Esophagus (tissue), 2 donors: ENCODE measurements around the gene BRAP. TPM values are rescaled to one million over a fixed set of nuclear protein-coding genes. Genes with fewer than 3 reads are reported as not detected.
A peak's percentile ranks its signal among the peaks of the same experiment; 100 is the strongest.
"Not testable (repeated sequence)": the region's sequence is repeated elsewhere in the genome, so short reads cannot be mapped to it uniquely, and the experiment has no call there.

Experiments
- H3K27ac ChIP-seq, 2 donors: one replicate each; pipeline ENCODE4 v1.5.1; 2013; ENCODE audit warnings: low read depth in 2 of 2, mild to moderate bottlenecking in 2 of 2, inconsistent platforms in 1 of 2, low read length in 1 of 2, moderate library complexity in 1 of 2
- H3K27me3 ChIP-seq, 2 donors: one replicate each; pipeline ENCODE4 v1.6.1; 2013; ENCODE audit warnings: low read length in 2 of 2, control low read depth in 1 of 2, mild to moderate bottlenecking in 1 of 2; ENCODE audit not compliant: insufficient read depth in 2 of 2, control insufficient read depth in 1 of 2
- H3K36me3 ChIP-seq, 2 donors: one replicate each; pipeline ENCODE4 v1.6.1; 2013; ENCODE audit warnings: low read length in 1 of 2; ENCODE audit not compliant: control insufficient read depth in 2 of 2, insufficient read depth in 2 of 2
- H3K4me1 ChIP-seq, 2 donors: one replicate each; pipeline ENCODE4 v1.6.1; 2013; ENCODE audit warnings: low read length in 1 of 2; ENCODE audit not compliant: control insufficient read depth in 2 of 2, insufficient read depth in 2 of 2
- H3K4me3 ChIP-seq, 2 donors: one replicate each; pipeline ENCODE4 v1.5.1; 2013; ENCODE audit warnings: low read length in 2 of 2, mild to moderate bottlenecking in 2 of 2, low read depth in 1 of 2, moderate library complexity in 1 of 2
- H3K9me3 ChIP-seq, 2 donors: one replicate each; pipeline ENCODE4 v1.6.1; 2013; ENCODE audit warnings: mild to moderate bottlenecking in 2 of 2, low read depth in 1 of 2, low read length in 1 of 2, moderate library complexity in 1 of 2; ENCODE audit not compliant: control insufficient read depth in 2 of 2, insufficient read depth in 1 of 2
- whole genome bisulfite sequencing, 2 donors: extraction: QIAGEN DNeasy Blood & Tissue Kit; methylation state at CpG; one replicate each; pipeline ENCODE4 v1.1.7; 2013; 5-methylcytosine and 5-hydroxymethylcytosine counted together
- polyA plus RNA-seq, 2 donors: library from polyadenylated mRNA; stranded (reverse); fragments of 200-250 nt; gene quantifications; one replicate each; pipeline ENCODE4 v1.2.3, GENCODE V29; 2013
- donor health status: healthy with polysubstance abuse.
- donor health status: Bipolar disorder and iron deficiency.

BRAP gene, protein sequence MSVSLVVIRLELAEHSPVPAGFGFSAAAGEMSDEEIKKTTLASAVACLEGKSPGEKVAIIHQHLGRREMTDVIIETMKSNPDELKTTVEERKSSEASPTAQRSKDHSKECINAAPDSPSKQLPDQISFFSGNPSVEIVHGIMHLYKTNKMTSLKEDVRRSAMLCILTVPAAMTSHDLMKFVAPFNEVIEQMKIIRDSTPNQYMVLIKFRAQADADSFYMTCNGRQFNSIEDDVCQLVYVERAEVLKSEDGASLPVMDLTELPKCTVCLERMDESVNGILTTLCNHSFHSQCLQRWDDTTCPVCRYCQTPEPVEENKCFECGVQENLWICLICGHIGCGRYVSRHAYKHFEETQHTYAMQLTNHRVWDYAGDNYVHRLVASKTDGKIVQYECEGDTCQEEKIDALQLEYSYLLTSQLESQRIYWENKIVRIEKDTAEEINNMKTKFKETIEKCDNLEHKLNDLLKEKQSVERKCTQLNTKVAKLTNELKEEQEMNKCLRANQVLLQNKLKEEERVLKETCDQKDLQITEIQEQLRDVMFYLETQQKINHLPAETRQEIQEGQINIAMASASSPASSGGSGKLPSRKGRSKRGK
- 1 to 10 TPM; 7.6 to 8.5 TPM for polyA plus RNA-seq

DNA sequence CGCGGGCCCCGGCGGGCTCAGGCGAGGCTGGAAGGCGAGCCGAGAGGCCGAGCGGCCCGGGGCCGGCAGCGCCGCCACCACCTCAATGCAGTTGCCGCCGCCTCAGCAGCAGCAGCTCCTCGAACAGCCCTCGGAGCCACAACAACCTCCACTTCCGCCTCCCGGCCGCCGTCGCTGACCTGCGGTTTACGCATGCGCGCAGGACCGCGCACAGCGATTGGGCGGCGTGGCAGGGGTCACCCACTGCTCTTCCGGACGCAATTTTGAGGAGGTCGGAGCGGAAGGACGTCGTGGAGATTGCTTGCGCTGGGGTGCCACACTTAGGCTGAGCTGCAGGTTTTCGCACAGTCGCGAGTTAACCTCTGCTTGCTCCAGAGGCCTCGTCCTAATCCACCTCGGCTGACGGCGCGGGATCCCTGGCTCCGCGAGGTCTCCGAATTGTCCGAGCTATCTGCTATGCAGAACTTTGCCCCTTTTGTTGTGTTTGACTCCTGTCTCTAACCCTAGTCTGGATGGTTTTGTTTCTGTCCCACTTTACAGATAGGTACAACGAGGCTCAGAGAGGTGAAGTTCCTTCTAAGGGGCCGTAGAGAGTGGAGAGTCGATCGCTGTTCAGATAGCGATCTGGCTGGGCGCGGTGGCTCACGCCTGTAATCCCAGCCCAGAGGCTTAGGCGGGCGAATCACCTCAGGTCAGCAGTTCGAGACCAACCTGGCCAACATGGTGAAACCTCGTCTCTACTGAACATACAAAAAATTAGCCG lies at the start of gene BRAP, which contains the start of gene ACAD10:
Gene BRAP (minus strand): TSS at position 146 of the 763 bp plus-strand sequence. CDS start 164 bp downstream, outside the sequence.
Gene ACAD10 (plus strand): TSS at position 243 of the 763 bp plus-strand sequence. CDS start 6,657 bp downstream, outside the sequence.
- 0 to 1% methylated on average over 57 to 63 of the region's 63 CpGs for WGBS, 2 donors
- H3K27ac ChIP-seq: peak within 1 kb of the TSS; percentile 93 to 96
- H3K36me3 ChIP-seq: no peaks in the 10 kb centered on the region
- no peaks in the 10 kb centered on the region for H3K27me3 ChIP-seq
- H3K4me3 ChIP-seq: peak within 1 kb of the TSS; percentile 94 to 95
- H3K9me3 ChIP-seq: no peaks in the 10 kb centered on the region
- H3K4me1 ChIP-seq: peaks cover 0 to 6% of the 10 kb centered on the region in 2 donors

DNA sequence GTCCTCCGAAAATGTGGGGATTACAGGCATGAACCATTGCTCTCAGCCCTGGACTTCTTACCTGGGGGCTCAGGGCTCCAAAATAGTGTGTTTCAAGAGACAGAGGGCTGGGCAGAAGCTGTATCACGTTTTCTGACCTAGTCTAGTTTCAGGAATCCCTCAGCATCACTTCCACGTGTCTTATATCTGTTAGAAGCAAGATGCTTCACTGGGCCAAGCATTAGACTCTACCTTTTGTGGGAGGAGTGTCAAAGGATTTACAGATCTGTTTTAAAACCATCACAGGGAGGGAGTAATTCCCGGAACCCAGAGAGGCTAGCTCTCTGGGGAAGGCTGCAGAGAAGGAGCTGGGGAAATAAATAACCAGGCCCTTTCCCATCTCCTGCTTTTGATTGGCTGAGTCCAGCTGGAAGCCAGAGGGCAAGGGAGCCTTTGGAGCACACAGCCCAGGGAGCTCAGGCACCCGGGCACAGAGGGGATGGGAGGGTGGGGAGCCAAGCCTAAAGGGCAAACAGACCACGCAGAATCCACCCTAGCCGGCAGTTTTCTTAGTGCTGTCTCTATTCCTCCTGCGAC lies 47.7 kb upstream of the BRAP start:
- Histone ChIP-seq H3K27me3 (no peaks in the 10 kb centered on the region), H3K27ac (no peak overlapping the region), H3K4me1 (no peaks in the 10 kb centered on the region), H3K4me3 (no peak overlapping the region), H3K9me3 (no peaks in the 10 kb centered on the region), H3K36me3 (peaks cover 11% of the 10 kb centered on the region in 2 donors)
- 87 to 89% methylated on average over 8 of the region's 8 CpGs for WGBS, 2 donors

DNA sequence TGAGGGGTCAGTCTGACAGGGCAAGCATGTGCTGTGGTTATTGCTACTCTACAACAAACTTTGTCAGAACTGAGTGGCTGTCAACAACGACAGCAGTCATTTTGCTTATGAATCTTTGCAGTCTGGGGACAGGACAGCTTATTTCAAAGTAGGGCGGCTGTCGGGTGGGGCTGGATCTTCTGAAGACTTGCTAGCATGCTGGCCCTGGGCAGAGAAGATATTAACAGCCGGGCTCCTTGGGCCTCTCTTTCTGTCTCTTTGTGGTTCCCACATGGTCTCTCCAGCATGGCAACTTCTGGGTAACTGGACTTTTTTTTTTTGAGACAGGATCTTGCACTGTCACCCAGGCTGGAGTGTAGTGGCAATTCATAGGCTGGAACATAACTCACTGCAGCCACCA lies 47.0 kb upstream of the BRAP start:
- Histone ChIP-seq H3K4me1 (no peaks in the 10 kb centered on the region), H3K27me3 (no peaks in the 10 kb centered on the region), H3K4me3 (no peak overlapping the region), H3K36me3 (peaks cover 11 to 13% of the 10 kb centered on the region in 2 donors), H3K9me3 (no peaks in the 10 kb centered on the region), H3K27ac (no peak overlapping the region)
- WGBS, 2 donors: 85 to 87% methylated on average over 4 of the region's 4 CpGs

DNA sequence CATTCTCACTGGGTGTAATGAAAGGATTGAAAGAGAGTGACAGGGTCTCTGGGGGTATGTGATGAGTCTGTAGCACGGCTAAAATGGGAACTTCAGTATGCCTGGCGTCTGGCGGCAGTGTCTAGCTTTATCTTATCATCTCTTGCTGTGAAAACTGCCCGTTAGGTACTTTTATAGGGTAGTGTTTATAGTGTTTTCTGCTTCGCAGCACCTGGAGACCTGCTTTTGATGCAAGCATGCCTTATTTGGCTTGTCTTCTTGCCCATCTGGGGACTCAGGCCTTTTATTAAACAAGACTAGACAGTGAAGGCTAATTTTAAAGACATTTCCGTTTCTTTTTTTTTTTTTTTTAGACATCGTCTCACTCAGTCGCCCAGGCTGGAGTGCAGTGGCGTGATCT lies 44.7 kb upstream of the BRAP start:
- no peaks in the 10 kb centered on the region for H3K4me1 ChIP-seq

DNA sequence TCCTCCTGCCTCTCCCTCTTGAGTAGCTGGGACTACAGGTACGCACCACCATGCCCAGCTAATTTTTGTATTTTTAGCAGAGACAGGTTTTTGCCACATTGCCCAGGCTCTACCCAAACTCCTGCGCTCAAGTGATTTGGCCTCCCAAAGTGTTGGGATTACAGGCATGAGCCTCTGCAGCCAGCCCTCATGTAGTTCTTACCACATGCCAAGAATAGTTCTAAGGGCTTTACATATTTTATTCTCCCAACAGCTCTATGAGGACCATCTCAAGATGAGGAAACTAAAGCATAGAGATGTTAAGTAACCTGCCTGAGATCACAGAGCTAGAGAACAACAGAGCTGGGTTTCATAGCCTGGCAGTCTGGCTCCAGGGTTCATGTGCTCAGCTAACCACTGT lies 43.0 kb upstream of the BRAP start:
- Histone ChIP-seq H3K36me3 (peaks cover 8 to 11% of the 10 kb centered on the region in 2 donors), H3K4me3 (no peak overlapping the region), H3K27me3 (no peaks in the 10 kb centered on the region), H3K9me3 (no peaks in the 10 kb centered on the region), H3K4me1 (no peaks in the 10 kb centered on the region), H3K27ac (no peak overlapping the region)
- WGBS, 2 donors: 96 to 98% methylated on average over 2 of the region's 2 CpGs

More for the DNA sequence above, 44.7 kb upstream of the BRAP start:
- WGBS, 2 donors: 94 to 95% methylated on average over 9 of the region's 9 CpGs
- H3K36me3 ChIP-seq: peaks cover 11% of the 10 kb centered on the region in 2 donors
- H3K27ac ChIP-seq: no peak overlapping the region
- H3K9me3 ChIP-seq: no peaks in the 10 kb centered on the region
- H3K27me3 ChIP-seq: no peaks in the 10 kb centered on the region
- H3K4me3 ChIP-seq: no peak overlapping the region

DNA sequence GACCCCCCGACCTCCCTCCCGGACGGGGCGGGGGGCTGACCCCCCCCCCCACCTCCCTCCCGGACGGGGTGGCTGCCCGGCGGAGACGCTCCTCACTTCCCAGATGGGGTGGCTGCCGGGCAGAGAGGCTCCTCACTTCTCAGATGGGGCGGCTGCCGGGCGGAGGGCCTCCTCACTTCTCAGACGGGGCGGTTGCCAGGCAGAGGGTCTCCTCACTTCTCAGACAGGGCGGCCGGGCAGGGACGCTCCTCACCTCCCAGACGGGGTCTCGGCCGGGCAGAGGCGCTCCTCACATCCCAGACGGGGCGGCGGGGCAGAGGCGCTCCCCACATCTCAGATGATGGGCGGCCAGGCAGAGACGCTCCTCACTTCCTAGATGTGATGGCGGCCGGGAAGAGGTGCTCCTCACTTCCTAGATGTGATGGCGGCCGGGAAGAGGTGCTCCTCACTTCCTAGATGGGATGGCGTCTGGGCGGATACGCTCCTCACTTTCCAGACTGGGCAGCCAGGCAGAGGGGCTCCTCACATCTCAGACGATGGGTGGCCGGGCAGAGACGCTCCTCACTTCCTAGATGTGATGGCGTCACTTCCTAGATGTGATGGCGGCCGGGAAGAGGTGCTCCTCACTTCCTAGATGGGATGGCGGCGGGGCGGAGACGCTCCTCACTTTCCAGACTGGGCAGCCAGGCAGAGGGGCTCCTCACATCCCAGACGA lies 38.0 kb upstream of the BRAP start:
- 93 to 98% methylated on average over 34 to 46 of the region's 46 CpGs for WGBS, 2 donors
- not testable (repeated sequence) for H3K27me3 ChIP-seq, H3K9me3 ChIP-seq, H3K4me3 ChIP-seq, H3K4me1 ChIP-seq, H3K27ac ChIP-seq, H3K36me3 ChIP-seq

DNA sequence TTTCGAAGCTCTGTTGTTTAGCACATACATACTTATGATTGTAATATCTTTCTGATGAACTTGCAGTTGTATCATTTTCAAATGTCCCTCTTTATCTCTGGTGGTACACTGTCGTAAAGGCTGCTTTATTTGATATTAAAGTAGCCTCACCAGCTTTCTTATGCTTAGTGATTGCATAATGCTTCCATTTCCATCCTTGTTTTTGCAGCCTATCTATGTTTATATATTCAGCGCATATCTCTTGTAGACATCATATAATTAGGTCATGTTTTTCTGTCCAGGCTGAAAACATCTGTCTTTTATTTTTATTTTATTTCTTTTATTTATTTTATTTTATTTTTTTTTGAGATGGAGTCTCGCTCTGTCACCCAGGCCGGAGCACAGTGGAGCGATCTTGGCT lies 34.7 kb upstream of the BRAP start:
- Histone ChIP-seq H3K4me1 (no peaks in the 10 kb centered on the region), H3K9me3 (no peaks in the 10 kb centered on the region), H3K27me3 (no peaks in the 10 kb centered on the region), H3K4me3 (no peak overlapping the region), H3K27ac (no peak overlapping the region), H3K36me3 (peaks cover 0 to 4% of the 10 kb centered on the region in 2 donors)
- WGBS, 2 donors: 95 to 98% methylated on average over 6 of the region's 6 CpGs

DNA sequence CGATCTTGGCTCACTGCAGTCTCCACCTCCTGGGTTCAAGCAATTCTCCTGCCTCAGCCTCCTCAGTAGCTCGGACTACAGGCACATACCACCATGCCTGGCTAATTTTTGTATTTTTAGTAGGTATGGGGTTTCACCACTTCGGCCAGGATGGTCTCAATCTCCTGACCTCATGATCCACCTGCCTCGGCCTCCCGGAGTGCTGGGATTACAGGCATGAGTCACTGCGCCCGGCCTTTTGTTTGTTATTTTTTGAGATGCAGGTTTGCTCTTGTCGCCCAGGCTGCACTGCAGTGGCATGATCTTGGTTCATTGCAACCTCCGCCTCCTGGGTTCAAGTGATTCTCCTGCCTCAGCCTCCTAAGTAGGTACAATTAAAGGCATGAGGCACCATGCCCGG lies 33.6 kb upstream of the BRAP start:
- 84 to 85% methylated on average over 10 of the region's 10 CpGs for WGBS, 2 donors
- not testable (repeated sequence) for H3K27me3 ChIP-seq, H3K27ac ChIP-seq, H3K4me1 ChIP-seq, H3K9me3 ChIP-seq, H3K36me3 ChIP-seq, H3K4me3 ChIP-seq

DNA sequence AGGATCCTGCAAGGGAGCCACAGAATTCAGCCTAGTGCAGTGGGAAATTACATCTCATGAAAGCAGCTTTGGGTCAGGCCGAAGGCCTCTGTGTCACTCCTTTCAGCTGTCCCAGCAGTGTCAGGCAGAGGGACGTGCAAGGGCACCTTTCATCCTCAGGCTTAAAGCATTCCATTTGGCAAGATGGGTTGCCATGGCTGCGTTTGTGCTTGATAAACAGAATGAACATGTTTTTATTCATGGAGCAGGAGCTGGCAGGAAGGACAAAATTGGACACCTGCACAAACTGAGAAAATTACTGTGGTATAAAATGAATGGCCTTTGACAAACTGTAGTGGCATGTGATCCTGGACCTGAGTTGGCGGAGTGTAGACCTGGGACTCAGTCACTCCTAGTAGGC lies 29.5 kb upstream of the BRAP start:
- WGBS, 2 donors: 53% methylated on average over 4 of the region's 4 CpGs
- H3K9me3 ChIP-seq: no peaks in the 10 kb centered on the region
- H3K4me3 ChIP-seq: no peak overlapping the region
- no peaks in the 10 kb centered on the region for H3K4me1 ChIP-seq
- H3K36me3 ChIP-seq: peaks cover 5 to 11% of the 10 kb centered on the region in 2 donors
- H3K27me3 ChIP-seq: no peaks in the 10 kb centered on the region
- no peak overlapping the region for H3K27ac ChIP-seq
